ENCODE results near the gene PDE11A. TPM values are rescaled to one million over a fixed set of nuclear protein-coding genes. Genes with fewer than 3 reads are reported as not detected.

PDE11A gene
- total RNA-seq, 1 experiment from 2014 or later: 0.13 TPM

DNA sequence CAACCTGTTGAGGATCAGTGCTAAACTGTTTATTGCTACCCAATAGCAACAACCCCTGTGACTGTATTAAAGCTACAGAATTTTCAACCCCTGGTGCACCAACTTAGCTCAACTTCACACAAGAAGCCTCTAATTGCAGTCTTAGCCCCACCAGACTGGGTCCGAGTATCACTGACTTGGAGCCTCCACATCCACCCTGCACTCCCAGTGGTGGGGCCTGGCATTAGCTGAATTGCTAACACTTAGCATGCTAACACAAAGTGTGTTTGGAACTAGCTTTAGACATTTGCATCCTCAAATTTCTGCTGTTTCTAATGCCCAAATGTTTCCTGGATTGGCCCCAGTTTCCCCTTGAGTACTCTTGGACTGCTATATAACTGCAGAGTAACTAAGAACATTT is 381.4 kb downstream of the PDE11A start:
- no peaks in the 10 kb centered on the region for H3K9me3 Mint-ChIP-seq
- Histone ChIP-seq H3K9me3 (ENCODE audit: control insufficient read depth, low read depth, low read length) (no peaks in the 10 kb centered on the region), H3K27ac (ENCODE audit: insufficient read length, low read depth, low read length) (no peak overlapping the region), H3K79me1 (ENCODE audit: insufficient read depth, low read depth, low read length, poor library complexity, severe bottlenecking) (no peaks in the 10 kb centered on the region), H4K91ac (ENCODE audit: insufficient read length, low read depth, low read length) (no peak overlapping the region), H3T11ph (ENCODE audit: low read length) (no peak overlapping the region), H2BK120ac (ENCODE audit: low read depth, low read length, poor library complexity, severe bottlenecking) (no peak overlapping the region), H3K79me2 (ENCODE audit: insufficient read depth, low read length) (no peaks in the 10 kb centered on the region), H3K56ac (ENCODE audit: insufficient read length, low read depth, low read length) (no peak overlapping the region), H2BK12ac (ENCODE audit: insufficient read length, low read depth, low read length) (no peak overlapping the region), H3K23me2 (ENCODE audit: insufficient read length, low read depth, low read length, poor library complexity, severe bottlenecking) (no peaks in the 10 kb centered on the region), H2BK15ac (ENCODE audit: low read depth, low read length) (no peak overlapping the region), H2BK5ac (ENCODE audit: insufficient read length, low read length) (no peak overlapping the region), H4K8ac (replicated peaks; ENCODE audit: insufficient read length, low read depth, low read length) (no peak overlapping the region), H4K5ac (ENCODE audit: insufficient read length, low read depth, low read length) (no peak overlapping the region), H3K18ac (ENCODE audit: insufficient read length, low read depth, low read length) (no peak overlapping the region), H3K4me2 (ENCODE audit: insufficient read depth, insufficient read length, low read length) (no peak overlapping the region), H3K4me1 (ENCODE audit: insufficient read depth, low read length) (no peaks in the 10 kb centered on the region), H2AFZ (ENCODE audit: low read length) (no peak overlapping the region), H3K9ac (ENCODE audit: extremely low read depth, insufficient read length, low read length) (no peak overlapping the region), H2BK20ac (ENCODE audit: low read depth, low read length, poor library complexity, severe bottlenecking) (no peak overlapping the region), H3K14ac (ENCODE audit: insufficient read depth, low read length) (no peak overlapping the region), H3K4ac (ENCODE audit: low read depth, low read length) (no peak overlapping the region), H4K20me1 (ENCODE audit: control insufficient read depth, insufficient read depth, insufficient read length) (no peaks in the 10 kb centered on the region), H3K23ac (ENCODE audit: insufficient read length, low read depth, low read length) (no peak overlapping the region), H3K27me3 (ENCODE audit: insufficient read depth, low read length) (no peaks in the 10 kb centered on the region), H2AK5ac (ENCODE audit: insufficient read length, low read length) (no peak overlapping the region)
- no peak for DNase-seq
- no peak overlapping the region for H3K27ac Mint-ChIP-seq
- peaks cover 5% of the 10 kb centered on the region for H3K27me3 Mint-ChIP-seq (ENCODE audit: low read depth)
- TF ChIP-seq CTCF (conservative IDR thresholded peaks at IDR 0.05): peak; percentile 37; the same call in 1 of the 3 replicates
- H3K36me3 Mint-ChIP-seq (ENCODE audit: insufficient read depth in 1 of 3, low read depth in 3 of 3): no peaks in the 10 kb centered on the region
- peaks cover 7 to 8% of the 10 kb centered on the region in 2 experiments for H3K4me1 Mint-ChIP-seq
- H3K4me3 Mint-ChIP-seq: no peak overlapping the region
- WGBS (ENCODE audit: extremely low coverage, insufficient read length, low lambda C conversion rate): no CpG with 5 or more reads among the region's 1 CpG
